Muscle of arm (tissue), 12 donors: Measurements from ENCODE around the gene KBTBD12. TPM values are rescaled to one million over a fixed set of nuclear protein-coding genes. Genes with fewer than 3 reads are reported as not detected.

Experiments used
- DNase-seq: peaks from one replicate; pipeline ENCODE4 v3.0.0-alpha.2; 2013
- polyA plus RNA-seq, 12 donors: library from polyadenylated mRNA; unstranded; fragments of 120-200 nt; gene quantifications; one replicate each; pipeline ENCODE4 v1.2.1, GENCODE V29; 2013; ENCODE audit not compliant: insufficient read length in 12 of 12

KBTBD12 gene
- polyA plus RNA-seq, 12 donors = 5.8 to 35.5 (median 17.7) TPM; not detected in 1

DNA sequence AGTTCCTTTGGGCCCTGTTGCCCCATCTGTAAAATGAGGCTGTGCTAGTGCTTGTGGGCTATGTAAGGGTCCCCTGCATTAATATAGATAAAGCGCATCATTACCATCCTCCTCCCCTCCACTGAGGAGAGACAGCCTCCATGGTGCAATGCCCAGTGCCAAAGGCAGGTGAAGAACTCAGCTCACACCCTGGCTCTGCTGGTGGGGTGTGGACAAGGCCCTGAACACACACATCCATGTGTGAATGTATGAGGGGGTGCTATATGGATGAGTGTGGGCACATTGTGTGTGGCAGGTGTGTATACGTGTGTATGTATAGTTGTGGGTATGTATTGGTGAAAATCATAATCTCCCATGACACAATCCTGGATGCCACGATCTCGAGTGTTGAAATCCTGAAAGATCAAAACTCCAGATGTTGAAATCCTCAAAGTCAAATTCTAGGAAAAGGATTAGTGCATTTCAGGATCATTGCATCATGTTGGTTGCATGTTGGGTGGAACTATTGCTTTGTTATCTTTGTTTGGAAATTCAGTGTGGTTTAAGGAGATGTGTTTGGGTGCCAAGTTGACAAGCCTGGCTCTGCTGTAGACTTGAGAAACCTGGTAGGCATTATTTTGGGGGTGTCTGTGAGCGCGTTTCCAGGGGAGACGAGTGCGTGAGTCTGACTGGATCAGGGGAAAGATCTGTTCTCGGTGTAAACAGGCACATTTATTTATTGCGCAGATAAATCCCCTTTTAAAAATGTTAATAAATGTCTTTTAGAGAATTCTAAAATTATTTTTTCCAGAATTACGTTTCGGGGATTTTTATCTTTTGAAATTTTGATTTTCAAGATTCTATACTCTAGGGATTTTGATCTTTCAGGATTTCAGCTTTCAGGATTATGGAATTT, 95.2 kb downstream of the KBTBD12 start:
- no peak for DNase-seq

DNA sequence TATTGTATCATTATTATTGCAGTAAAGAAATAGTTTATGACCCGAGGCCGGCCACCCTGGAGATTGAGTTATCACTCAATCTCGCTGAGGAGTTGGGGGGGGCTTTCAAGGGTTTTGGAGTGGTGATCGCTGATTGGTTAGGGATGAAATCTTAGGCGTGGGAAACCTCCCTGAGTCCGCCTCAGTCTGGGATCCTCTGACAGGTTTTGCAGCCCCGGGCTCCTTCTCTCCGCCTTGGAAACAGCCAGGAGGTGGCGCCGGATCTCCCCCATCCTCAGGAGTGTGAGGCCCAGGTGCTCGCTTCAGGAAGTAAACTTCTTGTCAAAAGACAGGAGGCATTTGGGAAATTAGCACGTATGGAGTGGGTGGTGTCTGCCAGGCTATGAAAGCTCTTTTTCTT, 96.1 kb downstream of the KBTBD12 start:
- no peak for DNase-seq

DNA sequence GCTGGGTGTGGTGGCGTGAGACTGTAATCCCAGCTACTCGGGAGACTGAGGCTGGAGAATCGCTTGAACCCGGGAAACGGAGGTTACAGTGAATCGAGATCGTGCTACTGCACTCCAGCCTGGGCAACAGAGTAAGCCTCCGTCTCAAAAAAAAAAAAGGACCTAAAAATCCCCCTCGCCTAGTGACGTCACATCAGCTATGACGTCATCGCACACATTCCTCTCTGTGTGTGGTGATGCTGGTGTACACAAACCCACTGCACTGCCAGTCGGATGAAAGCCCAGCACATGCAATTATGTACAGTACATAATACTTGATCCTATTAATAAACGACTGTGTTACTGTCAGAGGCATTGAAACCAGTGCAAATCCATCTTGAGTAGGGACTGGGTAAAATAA, 97.0 kb downstream of the KBTBD12 start:
- no peak for DNase-seq

DNA sequence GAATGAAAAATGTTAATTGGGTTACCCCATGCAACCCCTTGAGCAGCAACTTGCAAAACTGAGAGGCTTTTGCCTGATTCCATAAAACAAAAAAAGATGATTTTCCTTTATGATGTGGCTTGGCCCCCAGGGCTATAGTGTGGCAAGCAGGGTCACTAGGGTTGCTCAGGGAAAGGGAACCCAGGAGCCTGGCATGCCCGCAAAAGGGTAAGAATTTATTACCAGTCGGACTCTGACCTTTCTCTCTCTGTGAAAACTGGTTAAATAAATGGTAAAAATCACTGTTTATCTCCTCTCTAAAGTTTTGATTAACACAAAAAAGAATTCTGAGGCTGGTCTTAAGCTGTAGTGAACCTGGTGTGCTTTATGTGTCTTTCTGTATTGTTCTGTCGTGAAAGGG, 99.5 kb downstream of the KBTBD12 start:
- no peak for DNase-seq

DNA sequence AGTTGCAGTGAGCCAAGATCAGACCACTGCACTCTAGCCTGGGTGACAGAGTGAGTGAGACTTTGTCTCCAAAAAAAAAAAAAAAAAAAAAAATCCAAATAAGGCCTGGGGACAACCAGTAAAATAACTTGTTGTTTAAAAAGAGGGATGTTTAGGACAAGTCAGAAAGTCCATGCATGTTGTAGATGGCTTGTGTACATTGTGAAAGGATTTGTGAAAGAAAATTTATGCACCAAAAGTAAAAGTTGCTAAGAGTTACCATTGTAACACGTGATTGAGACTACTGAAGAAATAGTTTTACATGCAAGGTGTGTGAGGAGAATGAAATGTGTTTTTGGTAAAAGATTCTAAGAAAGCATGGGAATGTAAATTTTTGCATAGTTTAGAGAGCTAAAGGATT, 101.5 kb downstream of the KBTBD12 start:
- no peak for DNase-seq

DNA sequence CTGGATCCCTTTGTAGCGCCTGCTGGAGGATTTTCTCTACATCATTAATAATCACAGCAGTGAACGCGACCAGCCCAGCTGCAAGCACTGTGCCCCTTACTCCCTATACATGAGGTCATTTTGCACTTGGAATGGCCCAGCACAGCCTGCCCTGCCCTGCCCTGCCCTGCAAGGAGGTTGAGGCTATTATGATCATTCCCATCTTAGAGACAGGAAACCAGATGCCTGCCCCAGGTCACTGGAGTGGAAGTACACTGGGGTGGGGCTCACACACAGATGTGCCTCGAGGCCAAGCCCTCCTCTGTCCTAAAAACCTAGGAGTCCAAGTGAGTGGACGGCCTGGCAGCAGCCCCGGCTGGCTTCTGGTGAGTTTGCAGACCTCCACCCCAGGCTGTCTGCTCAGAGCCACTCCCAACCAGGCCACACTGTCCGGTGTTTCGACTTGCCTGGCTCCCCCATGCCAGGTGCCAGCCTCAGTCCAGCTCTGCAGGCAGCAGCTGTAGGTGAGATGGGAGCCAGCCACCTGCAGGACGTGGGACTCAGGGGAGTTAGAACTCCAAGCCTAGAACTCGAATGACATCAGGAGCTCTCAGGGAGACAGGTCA, 106.8 kb downstream of the KBTBD12 start:
- DNase-seq = no peak

DNA sequence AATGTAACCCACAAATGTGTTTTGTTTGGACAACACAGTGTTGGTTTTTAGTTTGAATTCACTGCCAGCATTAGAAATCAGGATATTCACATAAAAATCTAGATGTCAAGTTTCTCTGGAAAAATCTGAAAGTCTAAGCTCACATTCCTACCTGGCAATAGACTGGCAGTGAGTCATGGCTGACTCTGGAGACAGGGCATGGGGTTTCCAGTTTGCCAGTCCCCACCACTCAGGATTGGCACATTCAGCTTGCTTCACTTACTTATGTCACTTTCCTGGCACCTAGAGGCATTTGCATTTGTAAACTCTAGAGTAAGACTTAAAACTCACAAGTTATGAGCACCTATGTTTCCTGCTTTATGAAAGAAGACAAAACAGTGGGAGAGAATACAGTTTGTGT, 118.1 kb downstream of the KBTBD12 start:
- DNase-seq = no peak

DNA sequence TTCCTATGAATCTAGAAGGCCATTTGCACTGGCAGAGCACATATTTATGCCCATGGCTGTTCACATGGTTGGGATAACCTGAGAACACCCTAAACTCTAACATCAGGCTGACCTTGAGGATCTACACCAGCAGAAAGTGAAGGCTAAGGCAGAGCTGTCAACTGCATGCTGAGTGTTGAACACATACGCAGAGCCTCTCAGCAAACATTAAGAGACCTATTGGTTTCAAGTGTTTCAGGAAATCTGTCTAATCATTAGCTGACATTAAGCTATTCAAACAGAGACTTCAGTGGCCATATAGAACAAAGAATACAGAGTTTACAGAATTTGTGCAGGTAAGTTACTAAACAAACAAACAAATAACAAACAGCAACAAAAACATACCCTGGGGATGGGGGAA, 121.1 kb downstream of the KBTBD12 start:
- no peak for DNase-seq

Other genes with a start within 250 kb of the KBTBD12 start
- 10 to 100 TPM in 10 of 12 donors, 1 to 10 TPM in 1, not detected in 1; 9.9 to 23.0 (median 12.8) TPM for gene ABTB1, start 242.3 kb upstream of the KBTBD12 start, polyA plus RNA-seq
- 10 to 100 TPM in 11 of 12 donors, not detected in 1; 16.2 to 29.9 (median 24.6) TPM for gene MGLL, start 92.7 kb upstream of the KBTBD12 start, polyA plus RNA-seq
- gene SEC61A1, start 137.2 kb downstream of the KBTBD12 start, polyA plus RNA-seq = 100 to 1,000 TPM in 9 of 12 donors, 10 to 100 TPM in 2, not detected in 1; 80.0 to 146 (median 107) TPM
- 10 to 100 TPM in 11 of 12 donors, not detected in 1; 22.7 to 46.6 (median 33.7) TPM for gene RUVBL1, start 208.6 kb downstream of the KBTBD12 start, polyA plus RNA-seq
- gene EEFSEC, start 238.2 kb downstream of the KBTBD12 start, polyA plus RNA-seq = 10 to 100 TPM in 11 of 12 donors, not detected in 1; 13.4 to 22.2 (median 15.3) TPM